GM13977 (cell line): ENCODE results near the gene EFNA4.

Experiments
- DNase-seq: peaks from one replicate; pipeline ENCODE4 v3.0.0; 2012; ENCODE audit warnings: low spot score
- CTCF ChIP-seq: IDR thresholded peaks from 2 replicates; pipeline ENCODE4 v1.5.1; 2012; ENCODE audit warnings: mild to moderate bottlenecking, control low read depth; ENCODE audit not compliant: insufficient read depth; ENCODE audit errors: extremely low read depth, missing control alignments
- in situ Hi-C: fragments of 300-500 bp; cut with MboI; formaldehyde crosslinking; loops from one replicate; pipeline ENCODE4 v1.12.0; 2022; ENCODE audit warnings: low sequenced_read_pairs, low pct_unique_long_range_greater_than_20kb, mixed read lengths, inconsistent platforms; ENCODE audit not compliant: unreplicated experiment

The EFNA4 gene

GRCh38 chr1:155086856-155087535, 23.5 kb downstream of the EFNA4 start:
- peak; percentile 5 for TF ChIP-seq CTCF
- in situ Hi-C loops, result no loop called here
- no peak for DNase-seq

- in situ Hi-C loops, result loop anchor here (5.0 kb wide), 1 partner anchor 76 kb away; no protein-coding TSS in a partner anchor
- DNase-seq, result peak; percentile 78
- peak; percentile 94 for TF ChIP-seq CTCF
Measured at GRCh38 chr1:155091071-155092051, 27.8 kb downstream of the EFNA4 start.

- DNase-seq, result no peak
- in situ Hi-C loops, result loop anchor here (5.0 kb wide), 1 partner anchor 75 kb away; no protein-coding TSS in a partner anchor
- no peak for TF ChIP-seq CTCF
Measured at GRCh38 chr1:155092131-155092530, 28.6 kb downstream of the EFNA4 start.

GRCh38 chr1:155092641-155093040, 29.1 kb downstream of the EFNA4 start:
- TF ChIP-seq CTCF, result no peak
- in situ Hi-C loops, result loop anchor here (5.0 kb wide), 1 partner anchor 75 kb away; no protein-coding TSS in a partner anchor
- no peak for DNase-seq

- TF ChIP-seq CTCF, result peak; percentile 31
- in situ Hi-C loops, result loop anchor here (5.0 kb wide), 1 partner anchor 73 kb away; no protein-coding TSS in a partner anchor
- no peak for DNase-seq
Measured at GRCh38 chr1:155093911-155094621, 30.5 kb downstream of the EFNA4 start.

GRCh38 chr1:155094622-155094948, 31.0 kb downstream of the EFNA4 start:
- DNase-seq, result no peak
- no peak for TF ChIP-seq CTCF
- in situ Hi-C loops, result loop anchor here (5.0 kb wide), 1 partner anchor 73 kb away; no protein-coding TSS in a partner anchor
